Osteoblast (primary cell): ENCODE results near the gene PPME1. TPM values are rescaled to one million over a fixed set of nuclear protein-coding genes. Genes with fewer than 3 reads are reported as not detected.
A peak's percentile ranks its signal among the peaks of the same experiment; 100 is the strongest.

Source experiments
- DNase-seq: peaks from one replicate; pipeline ENCODE4 v3.0.0; 2011; ENCODE audit warnings: low spot score, mixed read lengths; ENCODE audit not compliant: insufficient read length; ENCODE audit errors: missing footprints
- H2AFZ ChIP-seq: 2 replicates; pipeline ENCODE4 v1.6.0; 2011; ENCODE audit warnings: mild to moderate bottlenecking, low read length
- H3K27ac ChIP-seq: 2 replicates; pipeline ENCODE4 v1.5.1; 2011; ENCODE audit warnings: mild to moderate bottlenecking, low read depth, low read length, moderate library complexity
- H3K27me3 ChIP-seq: 2 replicates; pipeline ENCODE4 v1.6.0; 2012; ENCODE audit warnings: mild to moderate bottlenecking, control low read depth, inconsistent platforms, low read length, moderate library complexity; ENCODE audit not compliant: insufficient read depth
- H3K36me3 ChIP-seq: 2 replicates; pipeline ENCODE4 v1.5.1; 2011; ENCODE audit warnings: mild to moderate bottlenecking, low read length, control low read depth, moderate library complexity; ENCODE audit not compliant: insufficient read depth
- H3K4me1 ChIP-seq: 2 replicates; pipeline ENCODE4 v1.5.1; 2011; ENCODE audit warnings: mild to moderate bottlenecking, low read length, control low read depth, moderate library complexity; ENCODE audit not compliant: insufficient read depth
- H3K4me2 ChIP-seq: 2 replicates; pipeline ENCODE4 v1.6.0; 2011; ENCODE audit warnings: mild to moderate bottlenecking, low read length; ENCODE audit not compliant: insufficient read depth
- H3K4me3 ChIP-seq: fragments of 200-600 bp; sonication (generic); 3 replicates; pipeline ENCODE4 v1.5.1; 2012; ENCODE audit warnings: mild to moderate bottlenecking, low read length, inconsistent platforms; ENCODE audit not compliant: insufficient read depth
- H3K79me2 ChIP-seq: 2 replicates; pipeline ENCODE4 v1.6.0; 2012; ENCODE audit warnings: mild to moderate bottlenecking, low read length, control low read depth, inconsistent platforms; ENCODE audit not compliant: insufficient read depth
- H3K9me3 ChIP-seq: 2 replicates; pipeline ENCODE4 v1.5.1; 2011; ENCODE audit warnings: low read depth, low read length, control low read depth
- H4K20me1 ChIP-seq: 2 replicates; pipeline ENCODE4 v1.6.0; 2012; ENCODE audit warnings: mild to moderate bottlenecking, low read length, control low read depth; ENCODE audit not compliant: insufficient read depth
- total RNA-seq: library from RNA; depleted of rRNA; stranded (reverse); fragments of >200 nt; gene quantifications from 2 replicates; pipeline ENCODE4 v1.2.3, GENCODE V29; 2012
- TF ChIP-seq, protein P1 (sequence below): IDR thresholded peaks from 2 replicates; pipeline ENCODE4 v1.5.1; 2011; ENCODE audit warnings: mild to moderate bottlenecking, low read depth, low read length, moderate library complexity; ENCODE audit errors: extremely low read depth

Gene PPME1
- total RNA-seq, 1 donor = 18.5 TPM

GRCh38 chr11:74221816-74222215, 50.7 kb downstream of the PPME1 start:
- TF ChIP-seq, protein P1, sequence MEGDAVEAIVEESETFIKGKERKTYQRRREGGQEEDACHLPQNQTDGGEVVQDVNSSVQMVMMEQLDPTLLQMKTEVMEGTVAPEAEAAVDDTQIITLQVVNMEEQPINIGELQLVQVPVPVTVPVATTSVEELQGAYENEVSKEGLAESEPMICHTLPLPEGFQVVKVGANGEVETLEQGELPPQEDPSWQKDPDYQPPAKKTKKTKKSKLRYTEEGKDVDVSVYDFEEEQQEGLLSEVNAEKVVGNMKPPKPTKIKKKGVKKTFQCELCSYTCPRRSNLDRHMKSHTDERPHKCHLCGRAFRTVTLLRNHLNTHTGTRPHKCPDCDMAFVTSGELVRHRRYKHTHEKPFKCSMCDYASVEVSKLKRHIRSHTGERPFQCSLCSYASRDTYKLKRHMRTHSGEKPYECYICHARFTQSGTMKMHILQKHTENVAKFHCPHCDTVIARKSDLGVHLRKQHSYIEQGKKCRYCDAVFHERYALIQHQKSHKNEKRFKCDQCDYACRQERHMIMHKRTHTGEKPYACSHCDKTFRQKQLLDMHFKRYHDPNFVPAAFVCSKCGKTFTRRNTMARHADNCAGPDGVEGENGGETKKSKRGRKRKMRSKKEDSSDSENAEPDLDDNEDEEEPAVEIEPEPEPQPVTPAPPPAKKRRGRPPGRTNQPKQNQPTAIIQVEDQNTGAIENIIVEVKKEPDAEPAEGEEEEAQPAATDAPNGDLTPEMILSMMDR = no peak
- peaks cover 3% of the 10 kb centered on the region for H4K20me1 ChIP-seq
- no peaks in the 10 kb centered on the region for H3K4me1 ChIP-seq
- H2AFZ ChIP-seq = no peak overlapping the region
- DNase-seq = peak; percentile 52
- no peak overlapping the region for H3K4me2 ChIP-seq
- H3K36me3 ChIP-seq = peaks cover 3% of the 10 kb centered on the region
- no peak overlapping the region for H3K27ac ChIP-seq
- H3K79me2 ChIP-seq = no peaks in the 10 kb centered on the region
- no peaks in the 10 kb centered on the region for H3K27me3 ChIP-seq
- no peaks in the 10 kb centered on the region for H3K9me3 ChIP-seq
- no peak overlapping the region for H3K4me3 ChIP-seq

DNA sequence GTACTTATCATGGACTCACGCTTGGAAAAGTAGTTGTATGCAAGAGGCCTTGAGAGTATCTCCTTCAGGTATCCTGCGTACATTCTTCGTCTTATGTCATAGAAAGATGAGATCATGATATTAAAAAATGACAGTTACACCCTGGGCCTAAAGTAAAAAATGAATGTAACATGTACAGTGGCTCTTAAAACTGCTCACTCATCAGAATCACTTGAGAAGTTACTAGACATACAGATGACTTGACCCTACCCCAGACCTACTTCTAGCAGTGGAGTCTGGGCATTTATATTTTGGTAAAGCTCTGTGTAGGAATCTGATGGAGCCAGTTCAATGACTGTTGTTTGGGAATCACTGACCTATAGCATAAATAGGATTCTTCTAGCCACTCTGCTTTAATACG, 54.5 kb downstream of the PPME1 start:
- H3K27me3 ChIP-seq = no peaks in the 10 kb centered on the region
- TF ChIP-seq, protein P1 = no peak

DNA sequence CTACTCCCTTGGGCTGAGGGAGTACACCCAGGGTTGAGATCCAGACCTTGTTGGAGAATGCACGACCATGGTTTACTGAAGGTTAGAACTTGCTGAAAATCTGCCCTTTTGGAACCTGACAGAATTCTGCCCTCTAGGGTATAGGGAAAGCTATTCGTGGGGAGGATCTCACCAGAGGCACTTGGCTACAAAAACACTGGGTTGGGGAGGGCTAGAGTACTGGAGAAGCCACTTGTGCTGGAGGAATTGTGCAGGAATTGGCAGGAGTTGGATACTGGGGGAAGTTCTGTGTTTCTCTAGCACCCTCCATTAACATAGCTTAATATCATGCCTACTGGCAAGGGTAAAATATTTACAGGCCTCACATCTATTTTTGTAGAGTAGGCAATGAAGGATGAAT, 55.8 kb downstream of the PPME1 start:
- no peak for DNase-seq
- Histone ChIP-seq H3K36me3 (peaks cover 17% of the 10 kb centered on the region), H3K79me2 (no peaks in the 10 kb centered on the region)

More for the DNA sequence above, 54.5 kb downstream of the PPME1 start:
- Histone ChIP-seq H3K9me3 (no peaks in the 10 kb centered on the region), H3K27ac (no peak overlapping the region), H4K20me1 (peaks cover 3% of the 10 kb centered on the region), H3K4me1 (no peaks in the 10 kb centered on the region), H2AFZ (no peak overlapping the region), H3K4me2 (no peak overlapping the region), H3K79me2 (no peaks in the 10 kb centered on the region), H3K36me3 (peaks cover 5% of the 10 kb centered on the region), H3K4me3 (no peak overlapping the region)
- no peak for DNase-seq

GRCh38 chr11:74232311-74232950, 61.3 kb downstream of the PPME1 start:
- Histone ChIP-seq H3K4me2 (no peak overlapping the region), H3K9me3 (no peaks in the 10 kb centered on the region), H3K4me1 (no peaks in the 10 kb centered on the region), H3K27ac (no peak overlapping the region), H3K79me2 (no peaks in the 10 kb centered on the region), H4K20me1 (no peaks in the 10 kb centered on the region), H3K36me3 (peaks cover 26% of the 10 kb centered on the region), H3K27me3 (no peaks in the 10 kb centered on the region), H3K4me3 (no peak overlapping the region), H2AFZ (no peak overlapping the region)
- TF ChIP-seq, protein P1 = no peak
- no peak for DNase-seq

More for the DNA sequence above, 55.8 kb downstream of the PPME1 start:
- no peaks in the 10 kb centered on the region for H3K4me1 ChIP-seq
- H3K4me3 ChIP-seq = no peak overlapping the region
- no peaks in the 10 kb centered on the region for H3K27me3 ChIP-seq
- H4K20me1 ChIP-seq = no peaks in the 10 kb centered on the region
- TF ChIP-seq, protein P1 = no peak
- H3K9me3 ChIP-seq = no peaks in the 10 kb centered on the region
- no peak overlapping the region for H3K4me2 ChIP-seq
- no peak overlapping the region for H3K27ac ChIP-seq
- no peak overlapping the region for H2AFZ ChIP-seq
